K562 (cell line): ENCODE measurements around the gene DGKB.

Source experiments
- CBX1 ChIP-seq: sonication (generic); IDR thresholded peaks from 2 replicates; pipeline ENCODE4 v1.6.1; 2016; ENCODE audit warnings: antibody characterized with exemption, low read depth, mild to moderate bottlenecking
- CREB1 ChIP-seq, 2 experiments: sonication (generic) in 1 of 2; formaldehyde crosslinking in 1 of 2; IDR thresholded peaks; 2 replicates each; pipeline versions ENCODE4 v1.6.1 to v1.8.0; 2012 to 2022; ENCODE audit warnings: inconsistent platforms in 1 of 2, mild to moderate bottlenecking in 1 of 2, missing genetic modification reagents in 1 of 2, moderate library complexity in 1 of 2
- KDM1A ChIP-seq, 2 experiments: fragments of 450-650 bp; IDR thresholded peaks; 2 replicates each; pipeline ENCODE4 v1.6.1; 2016; ENCODE audit warnings: mild to moderate bottlenecking in 2 of 2
- MYNN ChIP-seq, 2 experiments: sonication (generic); formaldehyde crosslinking in 1 of 2; IDR thresholded peaks; 2 replicates each; pipeline versions ENCODE4 v1.5.0 to v1.6.1; 2016 to 2020; ENCODE audit warnings: antibody characterized with exemption in 1 of 2, missing genetic modification reagents in 1 of 2
- POLR2A ChIP-seq: fragments of 450-650 bp; conservative IDR thresholded peaks from 2 replicates; pipeline ENCODE4 v1.6.1; 2016
- SPI1 ChIP-seq: IDR thresholded peaks from 2 replicates; pipeline ENCODE4 v1.6.1; 2011; ENCODE audit warnings: low read depth, low read length, control low read depth, borderline replicate concordance
- USF1 ChIP-seq: sonication (generic); formaldehyde crosslinking; IDR thresholded peaks from 2 replicates; pipeline ENCODE4 v1.9.0; 2022; ENCODE audit warnings: mild to moderate bottlenecking, missing genetic modification reagents
- ZNF217 ChIP-seq: sonication (generic); formaldehyde crosslinking; IDR thresholded peaks from 2 replicates; pipeline ENCODE4 v1.8.0; 2022; ENCODE audit warnings: mild to moderate bottlenecking, missing genetic modification reagents
- ZNF449 ChIP-seq: fragments of 250-450 bp; sonication (Bioruptor Pico); IDR thresholded peaks from 2 replicates; pipeline ENCODE4 v1.8.0; 2022; ENCODE audit warnings: moderate library complexity, mild to moderate bottlenecking, inconsistent platforms

- TF ChIP-seq CBX1, result no peak
- no peak for TF ChIP-seq POLR2A
- TF ChIP-seq MYNN (IDR thresholded peaks at IDR 0.05), result no peak
- no peak for TF ChIP-seq MYNN (CRISPR knock-in tag; IDR thresholded peaks at IDR 0.05)
- no peak for TF ChIP-seq ZNF217
- no peak for TF ChIP-seq KDM1A (IDR thresholded peaks at IDR 0.05)
- no peak for TF ChIP-seq SPI1
- TF ChIP-seq USF1 (CRISPR knock-in tag), result no peak
- no peak for TF ChIP-seq ZNF449 (CRISPR knock-in tag)
- no peak for TF ChIP-seq CREB1 (IDR thresholded peaks at IDR 0.05)
- TF ChIP-seq CREB1 (CRISPR knock-in tag; IDR thresholded peaks at IDR 0.05), result no peak
These were observed 777.8 kb downstream of the DGKB start for GRCh38 chr7:14124716-14125115.
